ENCODE results near the gene GUCY2D.
A peak's percentile ranks its signal among the peaks of the same experiment; 100 is the strongest.

GUCY2D gene

DNA sequence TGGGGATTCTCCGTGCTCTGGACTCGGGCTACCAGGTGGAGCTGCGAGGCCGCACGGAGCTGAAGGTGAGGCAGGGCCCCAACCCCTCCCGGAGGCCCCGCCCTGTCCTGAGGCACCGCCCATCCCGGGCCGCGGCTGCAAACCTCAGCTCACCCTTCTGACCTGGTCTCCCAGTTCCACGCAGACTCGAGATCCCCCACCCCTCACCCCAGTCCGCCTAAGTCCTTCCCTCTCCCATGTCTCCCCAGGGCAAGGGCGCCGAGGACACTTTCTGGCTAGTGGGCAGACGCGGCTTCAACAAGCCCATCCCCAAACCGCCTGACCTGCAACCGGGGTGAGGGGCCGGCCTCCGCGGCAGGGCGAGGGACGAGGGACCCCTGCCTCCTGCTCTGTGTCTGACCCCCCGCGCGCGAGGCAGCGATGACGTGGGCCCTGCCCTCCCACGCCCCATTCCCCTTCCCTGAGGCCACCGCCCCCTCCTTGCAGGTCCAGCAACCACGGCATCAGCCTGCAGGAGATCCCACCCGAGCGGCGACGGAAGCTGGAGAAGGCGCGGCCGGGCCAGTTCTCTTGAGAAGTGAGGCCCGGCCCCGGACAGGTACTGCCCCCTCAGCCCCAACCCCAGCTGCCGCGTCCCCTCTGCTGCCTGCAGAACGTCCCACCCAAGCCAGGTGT is 13.7 kb downstream of the GUCY2D start:
- Histone ChIP-seq H3K27me3 (replicated peaks; ENCODE audit: control insufficient read depth, insufficient read depth, low read length) (peaks cover 4% of the 10 kb centered on the region), H3K4me3 (replicated peaks; ENCODE audit: low read depth, low read length) (no peak overlapping the region), H3K36me3 (ENCODE audit: control insufficient read depth, insufficient read depth, low read length) (no peaks in the 10 kb centered on the region)
- TF ChIP-seq, protein P1, sequence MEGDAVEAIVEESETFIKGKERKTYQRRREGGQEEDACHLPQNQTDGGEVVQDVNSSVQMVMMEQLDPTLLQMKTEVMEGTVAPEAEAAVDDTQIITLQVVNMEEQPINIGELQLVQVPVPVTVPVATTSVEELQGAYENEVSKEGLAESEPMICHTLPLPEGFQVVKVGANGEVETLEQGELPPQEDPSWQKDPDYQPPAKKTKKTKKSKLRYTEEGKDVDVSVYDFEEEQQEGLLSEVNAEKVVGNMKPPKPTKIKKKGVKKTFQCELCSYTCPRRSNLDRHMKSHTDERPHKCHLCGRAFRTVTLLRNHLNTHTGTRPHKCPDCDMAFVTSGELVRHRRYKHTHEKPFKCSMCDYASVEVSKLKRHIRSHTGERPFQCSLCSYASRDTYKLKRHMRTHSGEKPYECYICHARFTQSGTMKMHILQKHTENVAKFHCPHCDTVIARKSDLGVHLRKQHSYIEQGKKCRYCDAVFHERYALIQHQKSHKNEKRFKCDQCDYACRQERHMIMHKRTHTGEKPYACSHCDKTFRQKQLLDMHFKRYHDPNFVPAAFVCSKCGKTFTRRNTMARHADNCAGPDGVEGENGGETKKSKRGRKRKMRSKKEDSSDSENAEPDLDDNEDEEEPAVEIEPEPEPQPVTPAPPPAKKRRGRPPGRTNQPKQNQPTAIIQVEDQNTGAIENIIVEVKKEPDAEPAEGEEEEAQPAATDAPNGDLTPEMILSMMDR (IDR thresholded peaks at IDR 0.05; ENCODE audit: insufficient read depth, low read length, poor library complexity, severe bottlenecking), result no peak
- DNase-seq (ENCODE audit: extremely low read depth, insufficient read length), result no peak

DNA sequence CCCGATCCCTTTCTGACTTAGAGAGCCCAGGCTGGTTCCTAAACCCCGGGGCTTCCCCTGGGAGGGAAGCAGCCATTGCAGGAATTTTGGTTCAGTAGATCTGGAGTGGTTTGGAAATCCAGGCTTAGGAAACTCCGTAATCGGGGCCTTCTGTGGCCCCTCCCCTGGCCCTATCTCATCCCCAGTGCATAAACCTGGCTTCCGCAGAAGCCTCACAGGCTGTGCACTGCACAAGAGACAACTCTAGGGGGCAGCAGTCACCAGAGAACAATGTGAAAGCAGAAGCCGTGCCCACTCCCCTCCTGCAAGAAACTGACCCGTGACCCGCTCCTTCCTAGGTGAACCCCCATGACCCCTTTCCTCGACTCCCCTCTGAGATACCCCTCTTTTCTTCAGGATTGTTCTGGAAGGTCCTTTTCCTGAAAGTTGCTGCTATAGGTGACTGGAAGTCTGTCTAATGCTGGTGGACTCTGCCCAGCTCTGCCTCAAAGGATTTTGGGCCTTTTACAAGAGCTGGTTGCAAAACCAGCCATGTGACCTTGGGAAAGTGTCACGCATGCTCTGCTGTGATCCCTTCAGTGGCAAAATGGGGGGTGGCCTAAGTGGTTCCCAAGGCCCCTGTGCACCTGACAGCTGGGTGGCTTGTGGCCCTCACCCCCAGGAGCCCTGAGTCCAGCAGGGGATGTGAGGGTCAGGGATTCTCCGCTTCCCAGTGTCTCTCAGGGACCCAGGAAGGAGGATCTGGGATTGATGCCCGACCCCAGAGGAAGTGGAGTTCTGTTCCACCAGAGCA is 14.4 kb downstream of the GUCY2D start:
- peaks cover 4% of the 10 kb centered on the region for H3K27me3 ChIP-seq (replicated peaks; ENCODE audit: control insufficient read depth, insufficient read depth, low read length)
- H3K36me3 ChIP-seq (ENCODE audit: control insufficient read depth, insufficient read depth, low read length), result no peaks in the 10 kb centered on the region
- DNase-seq (ENCODE audit: extremely low read depth, insufficient read length), result no peak
- TF ChIP-seq, protein P1 (IDR thresholded peaks at IDR 0.05; ENCODE audit: insufficient read depth, low read length, poor library complexity, severe bottlenecking), result peak; percentile 69
- H3K4me3 ChIP-seq (replicated peaks; ENCODE audit: low read depth, low read length), result no peak overlapping the region

DNA sequence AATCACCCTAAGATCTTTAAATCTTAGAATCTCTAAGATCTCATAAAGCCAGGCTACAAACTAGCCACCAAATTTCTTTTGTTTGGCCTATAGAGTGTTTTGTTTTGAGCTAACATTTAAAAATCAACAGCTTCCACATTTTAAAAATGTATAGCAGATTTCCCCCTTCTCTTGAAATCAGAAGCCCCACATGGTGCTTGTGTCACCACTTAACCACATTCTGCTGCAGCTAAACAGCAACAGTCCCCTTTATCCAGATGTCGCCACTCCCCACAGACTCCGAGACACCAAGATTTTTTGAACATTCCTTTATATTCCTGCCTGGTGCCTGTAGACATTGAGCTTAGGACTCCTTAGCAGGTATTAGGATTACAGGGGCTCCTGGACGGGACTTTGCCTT is 16.0 kb downstream of the GUCY2D start:
- TF ChIP-seq, protein P1 (IDR thresholded peaks at IDR 0.05; ENCODE audit: insufficient read depth, low read length, poor library complexity, severe bottlenecking), result no peak
- no peak for DNase-seq (ENCODE audit: extremely low read depth, insufficient read length)
- peaks cover 4% of the 10 kb centered on the region for H3K27me3 ChIP-seq (replicated peaks; ENCODE audit: control insufficient read depth, insufficient read depth, low read length)
- H3K36me3 ChIP-seq (ENCODE audit: control insufficient read depth, insufficient read depth, low read length), result no peaks in the 10 kb centered on the region
- no peak overlapping the region for H3K4me3 ChIP-seq (replicated peaks; ENCODE audit: low read depth, low read length)

DNA sequence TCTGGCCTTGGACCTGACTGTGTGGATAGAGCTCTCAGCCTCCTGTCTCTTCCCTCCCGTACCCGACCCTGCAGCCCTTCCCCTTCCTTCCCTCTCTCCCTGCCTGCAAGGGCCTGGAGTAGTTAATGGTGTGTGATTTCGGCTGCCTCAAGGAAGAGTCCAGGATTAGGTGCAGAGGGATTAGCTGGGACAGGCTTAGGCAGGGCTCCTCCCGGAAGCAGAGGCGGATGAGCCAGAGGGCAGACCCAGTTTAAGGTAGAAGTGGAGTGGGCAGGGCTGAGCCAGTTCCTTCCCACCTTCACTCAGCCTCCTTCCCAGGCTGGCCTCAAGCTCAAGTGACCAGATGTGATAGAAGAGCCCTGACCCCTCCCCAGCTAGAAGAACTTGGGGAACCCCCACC is 16.8 kb downstream of the GUCY2D start:
- H3K4me3 ChIP-seq (replicated peaks; ENCODE audit: low read depth, low read length), result no peak overlapping the region
- DNase-seq (ENCODE audit: extremely low read depth, insufficient read length), result no peak
- H3K36me3 ChIP-seq (ENCODE audit: control insufficient read depth, insufficient read depth, low read length), result no peaks in the 10 kb centered on the region
- TF ChIP-seq, protein P1 (IDR thresholded peaks at IDR 0.05; ENCODE audit: insufficient read depth, low read length, poor library complexity, severe bottlenecking), result no peak
- peaks cover 4% of the 10 kb centered on the region for H3K27me3 ChIP-seq (replicated peaks; ENCODE audit: control insufficient read depth, insufficient read depth, low read length)

DNA sequence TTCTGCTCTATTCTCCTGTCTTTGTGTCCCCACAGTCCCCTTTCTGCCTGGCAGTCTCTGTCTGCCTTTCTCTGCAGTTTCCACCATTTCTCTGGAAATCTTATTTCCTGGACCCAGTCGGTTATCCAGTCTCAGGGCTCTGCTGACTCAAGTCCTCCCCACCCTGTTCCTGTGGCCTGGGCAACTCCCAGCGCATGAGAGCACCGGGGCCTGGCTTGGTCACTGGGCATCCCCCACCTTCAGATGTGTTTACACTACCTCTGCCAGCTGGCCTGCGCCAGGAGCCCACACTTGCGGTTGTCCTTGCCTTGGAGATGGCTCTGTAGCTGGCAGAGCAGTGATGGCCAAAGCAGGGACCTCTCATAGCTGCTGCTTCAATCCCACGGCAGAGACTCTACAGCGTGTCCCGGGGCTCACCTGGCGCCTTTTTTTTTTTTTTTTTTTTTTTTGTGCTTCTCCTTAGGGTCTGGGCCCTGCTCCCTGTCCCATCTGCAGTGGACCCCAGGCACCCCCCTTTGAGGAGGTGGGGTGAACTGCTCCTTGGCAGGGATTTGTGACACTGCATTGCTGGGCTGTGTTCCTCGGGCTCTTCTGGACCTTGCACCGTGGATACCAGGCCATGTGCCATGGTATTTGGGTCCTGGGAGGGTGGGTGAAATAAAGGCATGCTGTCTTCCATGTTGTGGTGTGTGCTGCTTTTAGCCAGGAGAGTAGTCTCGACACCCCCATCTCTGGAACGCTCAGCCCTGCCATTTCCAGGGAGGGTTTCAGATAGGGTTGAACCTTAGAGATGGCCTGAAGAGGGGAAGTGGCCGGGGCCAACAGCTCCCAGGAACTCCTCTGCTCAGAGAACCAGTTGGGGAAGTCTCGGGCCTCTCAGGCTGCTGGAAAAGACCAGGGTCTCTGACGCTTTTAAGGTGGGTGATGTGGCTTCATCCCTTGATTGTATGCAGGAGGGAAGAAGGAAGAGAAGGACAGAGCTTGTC is 17.5 kb downstream of the GUCY2D start:
- Histone ChIP-seq H3K36me3 (ENCODE audit: control insufficient read depth, insufficient read depth, low read length) (no peaks in the 10 kb centered on the region), H3K4me3 (replicated peaks; ENCODE audit: low read depth, low read length) (no peak overlapping the region), H3K27me3 (replicated peaks; ENCODE audit: control insufficient read depth, insufficient read depth, low read length) (peaks cover 1% of the 10 kb centered on the region)
- TF ChIP-seq, protein P1 (IDR thresholded peaks at IDR 0.05; ENCODE audit: insufficient read depth, low read length, poor library complexity, severe bottlenecking), result no peak
- no peak for DNase-seq (ENCODE audit: extremely low read depth, insufficient read length)
